GM18508 (cell line): ENCODE measurements around the gene MRPL38.
"Not testable (repeated sequence)": the region's sequence is repeated elsewhere in the genome, so short reads cannot be mapped to it uniquely, and the experiment has no call there.

Experiments used
- ATAC-seq: cut with Tn5 transposase; IDR thresholded peaks from one replicate; pipeline ENCODE4 v1.9.1; 2021; ENCODE audit warnings: moderate number of reproducible peaks; ENCODE audit not compliant: insufficient read depth, unreplicated experiment

Gene MRPL38

GRCh38 chr17:75856062-75856756, 48.5 kb downstream of the MRPL38 start:
- ATAC-seq: peak; percentile 1

GRCh38 chr17:75855310-75856061, 49.2 kb downstream of the MRPL38 start, which contains the start of gene WBP2:
Gene WBP2 (minus strand): TSS chr17:75855335. CDS start chr17:75855297, 38 bp downstream.
- peak; percentile 64 for ATAC-seq

- no peak for ATAC-seq
Observed at GRCh38 chr17:75854881-75855309, 49.8 kb downstream of the MRPL38 start.

GRCh38 chr17:75854101-75854748, 50.5 kb downstream of the MRPL38 start:
- ATAC-seq: no peak

GRCh38 chr17:75853433-75853832, 51.3 kb downstream of the MRPL38 start:
- ATAC-seq: no peak

- not testable (repeated sequence) for ATAC-seq
Observed at GRCh38 chr17:75851693-75851991, 53.0 kb downstream of the MRPL38 start.

- no peak for ATAC-seq
Observed at GRCh38 chr17:75850928-75851692, 53.6 kb downstream of the MRPL38 start.

GRCh38 chr17:75849724-75850123, 55.0 kb downstream of the MRPL38 start:
- no peak for ATAC-seq

- ATAC-seq: no peak
Observed at GRCh38 chr17:75849279-75849646, 55.4 kb downstream of the MRPL38 start.
